ENCODE results near the gene MLLT6. TPM values are rescaled to one million over a fixed set of nuclear protein-coding genes. Genes with fewer than 3 reads are reported as not detected.

Gene MLLT6
- total and polyA plus RNA-seq, 2 of the 13 experiments (the other 11 are each of a cell fraction or from before 2014, with no cell fraction given): 50.7 to 69.5 TPM

- TF ChIP-seq TRIM22 (IDR thresholded peaks at IDR 0.05) (no peak), CCAR2 (optimal IDR thresholded peaks at IDR 0.05; ENCODE audit: low read depth, low read length) (peak; percentile 31), ZNF737 (CRISPR knock-in tag; IDR thresholded peaks at IDR 0.05; ENCODE audit: borderline replicate concordance) (no peak; the same call in 1 of the 2 replicates), CBX2 (IDR thresholded peaks at IDR 0.05; ENCODE audit: low read depth, low read length) (no peak), CBX2 (CRISPR knock-in tag; IDR thresholded peaks at IDR 0.05; ENCODE audit: low read depth) (no peak), ZNF563 (CRISPR knock-in tag; IDR thresholded peaks at IDR 0.05) (no peak), ZNF616 (CRISPR knock-in tag; IDR thresholded peaks at IDR 0.05; ENCODE audit: low read depth) (peak; percentile 4; the same call in 1 of the 2 replicates), TGIF2 (CRISPR knock-in tag; IDR thresholded peaks at IDR 0.05) (peak; percentile 81), ZNF572 (CRISPR knock-in tag; IDR thresholded peaks at IDR 0.05) (peak; percentile 40; the same call in 1 of the 2 replicates), ZNF761 (CRISPR knock-in tag; conservative IDR thresholded peaks at IDR 0.05) (no peak; the same call in 1 of the 2 replicates), RCOR2 (CRISPR knock-in tag; IDR thresholded peaks at IDR 0.05) (peak; percentile 40; the same call in 1 of the 2 replicates), HHEX (CRISPR knock-in tag; IDR thresholded peaks at IDR 0.05) (no peak), ZNF576 (CRISPR knock-in tag; IDR thresholded peaks at IDR 0.05) (no peak; the same call in 1 of the 2 replicates), ZBTB44 (CRISPR knock-in tag; IDR thresholded peaks at IDR 0.05) (0 out of 2 replicates have a peak, but pooled peaks have one; percentile 5), TMF1 (CRISPR knock-in tag; IDR thresholded peaks at IDR 0.05; ENCODE audit: low read depth) (0 out of 2 replicates have a peak, but pooled peaks have one; percentile 9), RAD21 (CRISPR knock-in tag; IDR thresholded peaks at IDR 0.05) (no peak), CENPX (CRISPR knock-in tag; IDR thresholded peaks at IDR 0.05) (no peak), TARDBP (CRISPR knock-in tag; IDR thresholded peaks at IDR 0.05) (peak; percentile 87; the same call in 1 of the 2 replicates), FOXM1 (CRISPR knock-in tag; IDR thresholded peaks at IDR 0.05) (no peak), PATZ1 (CRISPR knock-in tag; IDR thresholded peaks at IDR 0.05) (peak; percentile 49; the same call in 1 of the 2 replicates), ZNF317 (CRISPR knock-in tag; IDR thresholded peaks at IDR 0.05) (0 out of 2 replicates have a peak, but pooled peaks have one; percentile 57), ZNF224 (CRISPR knock-in tag; IDR thresholded peaks at IDR 0.05) (no peak), MLLT10 (CRISPR knock-in tag; IDR thresholded peaks at IDR 0.05) (no peak), ZNF597 (CRISPR knock-in tag; IDR thresholded peaks at IDR 0.05) (0 out of 2 replicates have a peak, but pooled peaks have one; percentile 68)
Observed at GRCh38 chr17:38751808-38752307, 46.8 kb downstream of the MLLT6 start (continued).

All from HepG2 (cell line).